GM12892 (cell line): Measurements from ENCODE around the gene MOG.

Experiments used
- POLR2A ChIP-seq: IDR thresholded peaks from 2 replicates; pipeline ENCODE4 v1.6.1; 2011; ENCODE audit warnings: low read depth, low read length, control low read depth
- POLR2AphosphoS5 ChIP-seq: IDR thresholded peaks from 2 replicates; pipeline ENCODE4 v1.6.1; 2011; ENCODE audit warnings: low read depth, low read length, control low read depth

- TF ChIP-seq POLR2AphosphoS5 = no peak
- TF ChIP-seq POLR2A = no peak
These were observed 48.7 kb downstream of the MOG start for GRCh38 chr6:29705389-29706231.
